ENCODE measurements around the gene NPFFR1. TPM values are rescaled to one million over a fixed set of nuclear protein-coding genes. Genes with fewer than 3 reads are reported as not detected.

The NPFFR1 gene
- total RNA-seq, 1 experiment from 2014 or later = not detected

GRCh38 chr10:70247360-70247759, 36.4 kb downstream of the NPFFR1 start:
- Histone ChIP-seq H3K27me3 (ENCODE audit: insufficient read depth, low read length) (no peaks in the 10 kb centered on the region), H3T11ph (ENCODE audit: low read length) (no peak overlapping the region), H2BK20ac (ENCODE audit: low read depth, low read length, poor library complexity, severe bottlenecking) (no peak overlapping the region), H2BK12ac (ENCODE audit: insufficient read length, low read depth, low read length) (no peak overlapping the region), H4K20me1 (ENCODE audit: control insufficient read depth, insufficient read depth, insufficient read length) (no peaks in the 10 kb centered on the region), H4K5ac (ENCODE audit: insufficient read length, low read depth, low read length) (no peak overlapping the region), H3K56ac (ENCODE audit: insufficient read length, low read depth, low read length) (no peak overlapping the region), H2AFZ (ENCODE audit: low read length) (no peak overlapping the region), H3K79me1 (ENCODE audit: insufficient read depth, low read depth, low read length, poor library complexity, severe bottlenecking) (no peaks in the 10 kb centered on the region), H2BK15ac (ENCODE audit: low read depth, low read length) (no peak overlapping the region), H3K4ac (ENCODE audit: low read depth, low read length) (no peak overlapping the region), H2BK120ac (ENCODE audit: low read depth, low read length, poor library complexity, severe bottlenecking) (no peak overlapping the region), H3K9me3 (ENCODE audit: control insufficient read depth, low read depth, low read length) (no peaks in the 10 kb centered on the region), H2BK5ac (ENCODE audit: insufficient read length, low read length) (no peak overlapping the region), H3K18ac (ENCODE audit: insufficient read length, low read depth, low read length) (no peak overlapping the region), H3K4me1 (ENCODE audit: insufficient read depth, low read length) (no peaks in the 10 kb centered on the region), H3K27ac (ENCODE audit: insufficient read length, low read depth, low read length) (no peak overlapping the region), H3K4me2 (ENCODE audit: insufficient read depth, insufficient read length, low read length) (no peak overlapping the region), H4K8ac (replicated peaks; ENCODE audit: insufficient read length, low read depth, low read length) (no peak overlapping the region), H2AK5ac (ENCODE audit: insufficient read length, low read length) (no peak overlapping the region), H3K23ac (ENCODE audit: insufficient read length, low read depth, low read length) (no peak overlapping the region), H3K9ac (ENCODE audit: extremely low read depth, insufficient read length, low read length) (no peak overlapping the region), H3K23me2 (ENCODE audit: insufficient read length, low read depth, low read length, poor library complexity, severe bottlenecking) (no peaks in the 10 kb centered on the region), H3K14ac (ENCODE audit: insufficient read depth, low read length) (no peak overlapping the region), H3K79me2 (ENCODE audit: insufficient read depth, low read length) (no peaks in the 10 kb centered on the region), H4K91ac (ENCODE audit: insufficient read length, low read depth, low read length) (no peak overlapping the region)
- Mint-ChIP-seq H3K4me3 (no peak overlapping the region), H3K9me3 (no peaks in the 10 kb centered on the region; a peak in 1 of 5 replicates), H3K27ac (no peak overlapping the region), H3K27me3 (ENCODE audit: low read depth) (peaks cover 35% of the 10 kb centered on the region), H3K4me1 (no peaks in the 10 kb centered on the region), H3K36me3 (ENCODE audit: insufficient read depth in 1 of 3, low read depth in 3 of 3) (no peaks in the 10 kb centered on the region)
- DNase-seq = no peak
- no peak for TF ChIP-seq CTCF (conservative IDR thresholded peaks at IDR 0.05)
- WGBS (ENCODE audit: extremely low coverage, insufficient read length, low lambda C conversion rate) = no CpG with 5 or more reads among the region's 6 CpGs
